ENCODE measurements around the gene CACNG4. TPM values are rescaled to one million over a fixed set of nuclear protein-coding genes. Genes with fewer than 3 reads are reported as not detected.

CACNG4 gene
- total RNA-seq, 1 donor from 2014 or later, result 27.5 TPM

- DNase-seq (ENCODE audit: extremely low spot score, unreplicated experiment), result no peak
- peaks cover 10% of the 10 kb centered on the region for H3K4me1 Mint-ChIP-seq (ENCODE audit: unreplicated experiment)
- no peak overlapping the region for H3K27ac Mint-ChIP-seq
- peaks cover 18% of the 10 kb centered on the region for H3K36me3 Mint-ChIP-seq
- no peak for TF ChIP-seq CTCF (conservative IDR thresholded peaks at IDR 0.05)
- no peaks in the 10 kb centered on the region for H3K9me3 Mint-ChIP-seq
- no peak overlapping the region for H3K4me3 Mint-ChIP-seq
- H3K27me3 Mint-ChIP-seq, result no peaks in the 10 kb centered on the region
These were observed 25.5 kb downstream of the CACNG4 start for GRCh38 chr17:66990047-66990446.

GRCh38 chr17:66992911-66993442, 28.5 kb downstream of the CACNG4 start:
- Mint-ChIP-seq H3K27ac (no peak overlapping the region), H3K36me3 (peaks cover 10% of the 10 kb centered on the region), H3K4me3 (no peak overlapping the region), H3K27me3 (no peaks in the 10 kb centered on the region), H3K9me3 (no peaks in the 10 kb centered on the region), H3K4me1 (ENCODE audit: unreplicated experiment) (peaks cover 10% of the 10 kb centered on the region)
- TF ChIP-seq CTCF (conservative IDR thresholded peaks at IDR 0.05), result no peak
- DNase-seq (ENCODE audit: extremely low spot score, unreplicated experiment), result no peak

- no peak overlapping the region for H3K4me3 Mint-ChIP-seq
These were observed 29.9 kb downstream of the CACNG4 start for GRCh38 chr17:66994361-66994760.

GRCh38 chr17:66994930-66995535, 30.5 kb downstream of the CACNG4 start:
- H3K4me1 Mint-ChIP-seq (ENCODE audit: unreplicated experiment), result peaks cover 10% of the 10 kb centered on the region
- no peaks in the 10 kb centered on the region for H3K9me3 Mint-ChIP-seq
- DNase-seq (ENCODE audit: extremely low spot score, unreplicated experiment), result no peak
- TF ChIP-seq CTCF (conservative IDR thresholded peaks at IDR 0.05), result no peak
- H3K27ac Mint-ChIP-seq, result no peak overlapping the region
- H3K36me3 Mint-ChIP-seq, result peaks cover 13% of the 10 kb centered on the region
- no peaks in the 10 kb centered on the region for H3K27me3 Mint-ChIP-seq
- peak overlapping the region; percentile 7 for H3K4me3 Mint-ChIP-seq

More at GRCh38 chr17:66994361-66994760, 29.9 kb downstream of the CACNG4 start:
- H3K36me3 Mint-ChIP-seq, result peaks cover 12% of the 10 kb centered on the region
- no peaks in the 10 kb centered on the region for H3K27me3 Mint-ChIP-seq
- DNase-seq (ENCODE audit: extremely low spot score, unreplicated experiment), result no peak
- TF ChIP-seq CTCF (conservative IDR thresholded peaks at IDR 0.05), result no peak
- H3K9me3 Mint-ChIP-seq, result no peaks in the 10 kb centered on the region
- H3K4me1 Mint-ChIP-seq (ENCODE audit: unreplicated experiment), result peaks cover 10% of the 10 kb centered on the region
- no peak overlapping the region for H3K27ac Mint-ChIP-seq

GRCh38 chr17:66995944-66996343, 31.4 kb downstream of the CACNG4 start:
- H3K9me3 Mint-ChIP-seq, result no peaks in the 10 kb centered on the region

More at GRCh38 chr17:66995944-66996343, 31.4 kb downstream of the CACNG4 start:
- H3K36me3 Mint-ChIP-seq, result peaks cover 14% of the 10 kb centered on the region
- no peak overlapping the region for H3K4me3 Mint-ChIP-seq
- H3K27ac Mint-ChIP-seq, result no peak overlapping the region
- no peaks in the 10 kb centered on the region for H3K27me3 Mint-ChIP-seq
- no peak for DNase-seq (ENCODE audit: extremely low spot score, unreplicated experiment)
- peaks cover 10% of the 10 kb centered on the region for H3K4me1 Mint-ChIP-seq (ENCODE audit: unreplicated experiment)
- TF ChIP-seq CTCF (conservative IDR thresholded peaks at IDR 0.05), result no peak
